ENCODE results near the gene ERFE.
A peak's percentile ranks its signal among the peaks of the same experiment; 100 is the strongest.

The ERFE gene

DNA sequence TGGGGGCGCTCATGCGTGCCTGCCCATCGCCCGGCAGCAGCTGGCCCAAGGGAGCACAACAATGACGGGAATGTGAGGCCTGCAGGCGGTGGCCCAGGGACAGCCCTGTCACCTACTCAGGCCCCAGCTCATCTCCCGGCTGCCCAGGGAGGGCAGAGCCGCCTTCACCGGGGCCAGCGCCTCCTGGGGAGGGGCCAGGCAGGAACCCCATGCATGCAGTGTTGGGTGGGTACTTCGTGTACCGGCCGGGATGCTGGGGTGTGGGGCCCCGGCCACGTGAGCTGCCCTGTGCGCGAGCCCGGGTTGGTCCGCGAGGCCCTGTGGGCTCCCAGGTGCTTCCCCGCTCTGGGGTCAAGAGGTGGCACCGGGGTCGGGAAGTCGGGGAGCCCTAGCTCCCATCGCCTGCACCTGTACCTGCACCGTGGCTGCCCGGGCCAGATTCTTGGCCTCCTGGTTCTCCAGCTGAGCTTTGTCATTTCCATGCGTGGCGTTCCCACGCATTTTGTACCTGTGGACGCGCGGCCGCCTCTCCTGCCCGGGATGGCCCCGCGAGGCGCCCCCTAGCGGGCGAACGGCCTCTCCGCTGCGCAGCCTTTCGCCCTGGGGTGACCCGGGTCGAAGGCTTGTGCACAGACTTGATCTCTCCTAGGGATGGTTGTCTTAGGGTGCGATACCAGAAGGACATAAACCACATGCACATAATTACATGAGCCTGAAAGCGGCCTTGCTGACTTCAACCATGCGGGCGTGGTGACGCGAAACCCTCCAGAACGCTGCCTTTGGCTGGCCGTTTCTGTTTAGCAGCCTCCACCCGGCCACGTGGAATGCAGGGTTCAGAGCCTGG, 19.4 kb upstream of the ERFE start:
- DNase-seq (ENCODE audit: low read depth) = no peak

DNA sequence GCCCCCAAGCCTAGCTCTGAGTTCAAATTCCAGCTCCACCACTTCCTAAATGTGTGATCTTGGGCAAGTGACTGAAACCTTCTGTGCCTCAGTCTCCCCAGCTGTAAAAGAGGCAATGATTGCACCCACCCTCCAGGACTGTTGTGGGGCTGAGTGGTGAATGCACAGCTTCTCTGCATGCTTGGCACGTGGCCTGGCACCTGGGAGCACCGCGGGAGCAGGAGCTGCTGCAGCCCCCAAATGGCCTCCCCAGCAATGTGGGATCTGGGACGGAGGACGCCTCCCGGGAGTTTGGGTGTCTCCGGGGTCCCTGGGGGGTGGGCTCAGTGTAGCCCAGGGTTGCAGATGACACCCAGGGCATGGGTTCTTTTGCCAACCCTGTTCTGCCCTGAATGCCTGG, 18.7 kb upstream of the ERFE start:
- DNase-seq (ENCODE audit: low read depth) = no peak

DNA sequence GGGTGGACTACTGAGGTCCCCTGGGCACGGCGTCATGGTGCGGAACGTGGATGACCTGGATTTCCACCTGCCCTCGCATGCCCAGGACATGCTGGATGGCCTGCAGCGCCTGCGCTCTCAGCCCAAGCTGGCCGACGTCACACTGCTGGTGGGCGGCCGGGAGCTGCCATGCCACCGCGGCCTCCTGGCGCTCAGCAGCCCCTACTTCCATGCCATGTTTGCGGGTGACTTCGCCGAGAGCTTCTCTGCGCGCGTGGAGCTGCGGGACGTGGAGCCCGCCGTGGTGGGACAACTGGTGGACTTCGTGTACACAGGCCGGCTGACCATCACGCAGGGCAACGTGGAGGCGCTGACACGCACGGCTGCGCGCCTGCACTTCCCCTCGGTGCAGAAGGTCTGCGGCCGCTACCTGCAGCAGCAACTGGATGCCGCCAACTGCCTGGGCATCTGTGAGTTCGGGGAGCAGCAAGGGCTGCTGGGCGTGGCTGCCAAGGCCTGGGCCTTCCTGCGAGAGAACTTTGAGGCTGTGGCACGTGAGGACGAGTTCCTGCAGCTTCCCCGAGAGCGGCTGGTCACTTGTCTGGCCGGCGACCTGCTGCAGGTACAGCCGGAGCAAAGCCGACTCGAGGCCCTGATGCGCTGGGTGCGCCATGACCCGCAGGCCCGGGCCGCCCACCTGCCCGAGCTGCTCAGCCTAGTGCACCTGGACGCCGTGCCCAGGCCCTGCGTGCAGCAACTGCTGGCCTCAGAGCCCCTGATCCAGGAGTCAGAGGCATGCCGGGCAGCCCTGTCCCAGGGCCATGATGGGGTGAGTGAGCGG, 17.8 kb upstream of the ERFE start:
- no peak for DNase-seq (ENCODE audit: low read depth)

DNA sequence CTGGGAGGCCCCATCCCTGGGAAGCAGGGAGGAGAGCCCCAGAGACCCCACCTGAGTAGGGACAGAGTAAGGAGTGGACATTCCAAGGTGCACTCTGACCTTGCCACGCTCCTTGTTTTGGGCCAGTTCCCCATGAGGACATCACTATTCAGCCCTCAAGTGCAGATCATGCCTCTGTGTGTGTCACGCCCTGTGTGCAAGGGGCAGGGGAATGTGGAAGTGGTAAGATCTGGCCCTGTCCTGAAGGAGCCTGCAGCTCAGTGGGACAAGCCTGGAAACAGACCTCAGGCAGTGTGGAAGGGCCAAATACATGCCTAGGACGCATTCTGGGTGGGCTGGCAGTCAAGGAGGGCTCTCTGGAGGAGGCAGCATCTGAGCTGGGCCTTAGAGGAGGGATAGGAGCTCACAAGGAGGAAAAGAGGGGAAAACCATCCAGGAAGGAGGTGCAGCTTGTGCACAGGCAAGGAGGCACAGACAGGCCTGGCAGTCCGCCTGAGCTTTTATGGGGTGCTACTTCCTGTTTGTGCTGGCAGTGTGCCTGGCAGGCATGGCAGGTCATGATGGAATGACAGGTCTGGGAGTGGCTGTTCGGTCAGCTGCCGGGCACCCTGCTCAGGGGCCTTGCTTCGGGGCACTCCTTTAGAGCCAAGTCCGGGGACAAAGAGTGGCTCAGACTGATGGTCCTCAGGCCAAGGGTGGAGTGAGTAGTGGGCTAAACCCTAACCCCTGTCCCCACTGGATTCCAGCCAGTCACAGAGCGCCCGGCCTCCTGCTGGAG, 17.0 kb upstream of the ERFE start:
- DNase-seq (ENCODE audit: low read depth) = no peak

DNA sequence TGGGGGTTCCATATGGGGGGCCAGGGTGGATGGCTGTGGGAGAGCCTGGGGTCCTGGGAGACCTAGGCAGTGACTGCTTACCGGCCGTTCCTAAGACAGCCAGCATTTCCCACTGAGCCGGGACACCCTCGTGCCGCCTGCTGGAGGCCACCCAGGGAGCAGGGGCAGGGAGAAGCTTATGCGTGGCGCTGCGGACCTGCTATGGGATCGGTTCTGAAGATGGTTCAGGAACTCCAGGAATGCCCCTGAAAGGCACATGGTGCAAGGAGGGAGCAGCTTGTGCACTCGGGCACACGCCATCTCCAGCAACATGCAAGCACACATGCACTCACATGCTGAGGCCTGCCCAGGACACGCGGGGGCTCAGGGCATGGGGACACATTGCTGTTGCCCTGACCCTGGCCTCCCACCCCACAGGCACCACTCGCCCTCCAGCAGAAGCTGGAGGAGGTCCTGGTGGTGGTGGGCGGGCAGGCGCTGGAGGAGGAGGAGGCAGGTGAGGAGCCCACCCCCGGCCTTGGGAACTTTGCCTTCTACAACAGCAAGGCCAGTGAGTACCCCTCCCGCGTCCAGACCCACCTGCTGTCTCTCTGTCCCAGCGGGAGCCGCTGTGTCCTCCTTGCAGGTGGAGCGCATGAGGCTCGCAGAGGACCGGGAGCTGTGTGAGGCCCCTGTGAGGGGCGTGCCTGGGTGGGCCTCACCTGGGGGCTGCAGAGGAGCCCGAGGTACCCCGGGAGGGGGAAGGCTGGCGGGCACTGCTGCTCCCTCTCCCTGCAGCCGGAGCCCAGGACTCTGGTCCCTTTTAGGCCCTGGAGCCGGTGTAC, 16.2 kb upstream of the ERFE start:
- DNase-seq (ENCODE audit: low read depth) = no peak

DNA sequence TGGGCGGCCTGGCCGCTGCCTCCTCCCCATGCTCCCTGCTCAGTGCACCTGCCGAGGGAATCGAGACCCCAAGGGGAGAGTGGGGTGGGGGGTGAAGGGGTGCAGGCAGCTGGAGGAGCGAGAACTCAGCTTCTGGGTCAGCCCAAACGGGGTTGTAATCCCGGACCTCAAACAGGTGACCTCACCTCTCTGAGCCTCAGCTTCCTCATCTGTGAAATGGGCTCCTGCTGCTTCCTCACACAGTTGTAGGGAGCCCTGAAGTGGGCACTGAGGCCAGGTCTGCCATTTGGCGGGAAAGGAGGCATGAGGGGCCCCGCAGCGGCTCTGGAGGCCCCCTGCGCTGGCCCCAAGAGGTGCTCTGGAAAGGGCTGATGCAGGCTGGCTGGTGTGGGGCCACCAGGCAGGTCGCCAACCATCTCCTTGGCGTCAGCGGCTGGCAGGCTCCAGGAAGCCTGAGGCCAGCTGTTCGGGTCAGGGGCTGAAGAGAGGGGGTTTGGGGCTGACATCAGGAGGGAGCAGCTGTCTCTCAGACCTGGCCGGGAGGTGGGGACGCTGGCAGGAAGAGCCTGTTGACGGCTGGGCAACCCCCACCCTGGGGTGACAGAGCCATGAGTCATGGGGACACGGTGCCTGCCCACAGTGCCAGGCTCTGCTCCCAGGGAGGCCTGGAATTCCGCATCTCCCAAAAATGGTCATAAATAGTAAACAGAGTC, 15.4 kb upstream of the ERFE start:
- DNase-seq (ENCODE audit: low read depth) = no peak

DNA sequence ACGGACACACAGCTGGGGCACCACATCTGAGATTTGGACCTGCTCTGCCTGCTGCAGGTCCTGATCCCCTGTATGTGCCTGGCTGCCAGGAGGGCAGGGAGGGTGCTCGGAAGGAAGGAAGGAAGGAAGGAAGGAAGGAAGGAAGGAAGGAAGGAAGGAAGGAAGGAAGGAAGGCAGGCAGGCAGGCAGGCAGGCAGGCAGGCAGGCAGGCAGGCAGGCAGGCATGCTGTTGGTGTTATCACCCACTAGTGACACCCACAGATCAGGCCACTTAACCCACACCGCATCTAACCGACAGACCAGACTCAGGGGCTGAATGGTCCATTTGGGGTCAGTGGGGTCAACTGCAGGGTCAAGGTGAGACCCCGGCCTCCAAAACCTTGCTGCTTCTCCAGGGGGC, 14.5 kb upstream of the ERFE start:
- DNase-seq (ENCODE audit: low read depth) = no peak

DNA sequence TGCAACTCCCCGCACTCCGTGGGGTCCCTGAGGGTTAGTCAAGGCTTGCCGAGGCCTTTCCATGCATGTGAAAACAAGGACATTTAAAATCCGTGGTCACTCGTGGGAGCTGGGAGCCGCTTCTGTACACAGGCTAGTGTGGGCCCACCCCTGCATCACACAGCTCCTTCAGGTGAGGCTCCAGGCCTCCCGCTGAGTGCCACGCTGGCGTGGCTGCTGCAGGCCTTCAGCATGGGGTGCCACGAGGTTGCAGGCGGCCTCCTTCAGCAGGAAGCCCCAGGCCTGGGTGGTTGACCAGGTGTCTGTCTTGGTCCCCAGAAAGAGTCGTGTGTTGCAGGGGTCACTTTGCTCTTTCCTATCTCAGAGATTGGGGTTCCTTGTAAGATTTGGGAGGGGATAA, 13.7 kb upstream of the ERFE start:
- no peak for DNase-seq (ENCODE audit: low read depth)

DNA sequence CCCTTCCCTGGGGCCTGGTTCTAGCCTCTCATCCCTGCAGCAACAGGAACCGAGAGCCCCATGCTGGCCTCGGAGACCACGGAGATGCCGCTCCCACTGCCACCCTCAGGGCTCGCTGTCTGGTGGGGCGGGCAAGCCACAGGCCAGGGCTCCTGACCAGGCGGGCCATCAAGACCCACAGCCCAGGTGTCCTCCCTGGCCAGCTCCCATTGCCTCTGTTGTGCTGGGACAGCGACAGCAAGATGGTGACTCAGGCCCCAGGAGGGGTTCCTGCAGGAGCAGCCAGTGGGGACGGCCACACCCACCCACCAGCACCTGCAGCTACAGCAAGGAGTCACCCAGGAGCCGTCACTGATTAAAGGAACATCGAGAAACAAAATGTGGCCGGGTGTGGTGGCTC, 12.9 kb upstream of the ERFE start:
- DNase-seq (ENCODE audit: low read depth) = no peak

DNA sequence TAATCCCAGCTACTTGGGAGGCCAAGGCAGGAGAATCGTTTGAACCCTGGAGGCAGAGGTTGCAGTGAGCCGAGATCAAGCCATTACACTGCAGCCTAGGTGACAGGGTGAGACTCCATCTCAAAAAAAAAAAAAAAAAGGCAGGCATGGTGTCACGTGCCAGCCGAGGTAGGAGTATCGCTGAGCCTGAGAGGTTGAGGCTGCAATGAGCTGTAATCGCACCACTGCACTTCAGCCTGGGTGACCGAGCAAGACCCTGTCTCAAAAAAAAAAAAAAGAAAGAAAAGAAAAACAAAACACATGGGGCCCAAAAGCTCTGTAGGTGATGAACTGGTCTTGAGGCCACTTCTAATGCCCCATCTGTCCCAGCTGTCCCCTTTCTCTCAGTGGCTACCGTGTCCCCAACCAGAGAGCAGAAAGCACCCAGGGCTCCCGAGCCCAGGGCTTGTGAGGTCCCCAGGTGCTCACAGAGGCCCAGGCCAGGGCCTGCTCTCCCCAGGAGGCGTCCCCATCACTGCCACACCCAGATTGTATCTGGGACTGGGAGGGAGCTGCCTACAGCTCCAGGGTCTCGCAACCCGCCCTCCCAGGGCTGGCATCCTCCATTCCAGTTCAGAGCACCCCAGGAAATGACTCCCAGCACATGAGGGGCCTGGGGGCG, 11.8 kb upstream of the ERFE start:
- DNase-seq (ENCODE audit: low read depth) = no peak

DNA sequence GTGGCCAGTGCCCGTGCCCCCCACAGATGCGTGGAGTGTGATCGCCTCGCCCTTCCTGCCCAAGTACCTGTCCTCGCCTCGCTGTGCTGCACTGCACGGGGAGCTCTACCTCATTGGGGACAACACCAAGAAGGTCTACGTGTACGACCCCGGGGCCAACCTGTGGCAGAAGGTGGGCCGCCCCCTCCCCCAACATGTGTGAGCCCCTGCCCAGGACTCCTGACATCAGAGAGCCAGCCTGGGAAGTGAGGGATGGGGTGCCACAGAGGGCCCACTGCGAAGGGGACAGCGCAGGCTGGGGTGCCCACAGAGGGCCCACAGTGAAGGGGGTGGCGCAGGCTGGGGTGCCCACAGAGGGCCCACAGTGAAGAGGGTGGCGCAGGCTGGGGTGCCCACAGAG, 9.8 kb upstream of the ERFE start:
- no peak for DNase-seq (ENCODE audit: low read depth)

DNA sequence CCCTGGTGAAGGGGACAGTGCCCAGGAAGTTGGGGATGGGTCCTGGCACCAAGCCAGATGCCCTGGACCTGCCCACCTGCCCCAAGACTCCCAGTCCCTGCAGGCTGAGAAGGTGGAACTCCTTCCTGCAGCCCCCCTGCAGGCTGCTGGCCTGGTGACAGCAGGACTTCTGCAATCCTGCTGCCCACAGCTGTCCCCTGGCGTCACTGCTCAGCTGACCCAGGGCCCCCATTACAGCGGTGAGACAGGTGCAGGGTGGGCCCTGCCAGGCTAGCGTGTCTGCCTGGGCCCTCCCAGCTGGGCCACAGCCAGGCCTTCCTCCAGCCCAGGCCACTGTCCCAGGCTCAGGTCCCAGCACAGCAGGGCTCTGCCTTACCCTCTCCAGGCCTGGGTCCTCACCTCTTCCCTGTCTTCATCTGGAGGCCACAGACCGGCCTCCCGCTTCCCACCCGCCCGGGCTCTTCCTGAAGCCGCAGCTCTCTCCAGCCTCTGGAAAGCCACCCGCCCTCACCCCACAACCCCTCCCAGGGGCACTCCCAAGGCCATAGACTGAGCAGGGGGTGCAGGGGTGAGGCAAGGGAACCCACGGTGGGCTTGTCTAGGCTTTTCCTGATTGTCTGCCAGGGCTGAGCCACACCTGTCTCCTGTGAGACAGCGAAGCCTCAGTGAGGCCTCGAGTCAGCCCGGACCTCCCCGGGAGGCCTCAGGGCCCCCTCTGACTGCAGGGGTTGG, 8.8 kb upstream of the ERFE start:
- DNase-seq (ENCODE audit: low read depth) = no peak

DNA sequence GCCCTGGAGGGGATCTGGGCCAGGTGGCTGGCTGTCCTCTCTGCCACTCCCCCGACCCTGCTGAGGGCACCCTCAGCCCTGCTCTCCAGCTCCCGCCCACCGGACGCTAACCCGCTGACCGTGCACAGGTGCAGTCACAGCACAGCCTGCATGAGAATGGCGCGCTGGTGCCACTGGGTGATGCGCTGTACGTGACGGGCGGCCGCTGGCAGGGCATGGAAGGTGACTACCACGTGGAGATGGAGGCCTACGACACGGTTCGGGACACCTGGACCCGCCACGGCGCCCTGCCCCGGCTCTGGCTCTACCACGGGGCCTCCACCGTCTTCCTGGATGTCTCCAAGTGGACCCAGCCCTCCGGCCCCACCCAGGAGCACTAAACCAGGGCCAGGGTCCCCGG, 8.1 kb upstream of the ERFE start:
- no peak for DNase-seq (ENCODE audit: low read depth)

DNA sequence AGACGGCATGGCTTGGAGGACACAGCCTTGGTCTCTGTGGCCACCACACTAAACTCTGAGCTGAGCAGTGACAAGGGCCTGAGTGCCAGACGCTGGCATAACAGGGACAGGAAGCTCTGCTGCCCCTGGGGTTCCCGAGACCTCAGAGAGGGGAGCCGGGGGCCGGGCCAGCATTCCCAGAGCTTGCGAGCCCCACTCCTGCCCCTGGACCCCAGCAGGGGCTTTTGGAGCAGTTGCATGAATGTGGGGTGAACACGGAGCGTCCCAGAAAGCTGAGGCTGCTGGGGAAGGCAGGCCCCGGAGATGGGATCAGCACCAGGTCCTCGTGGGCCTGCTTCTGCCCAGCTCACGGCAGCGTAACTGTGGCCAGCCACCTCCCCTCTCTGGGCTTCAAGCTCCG, 7.6 kb upstream of the ERFE start:
- no peak for DNase-seq (ENCODE audit: low read depth)

DNA sequence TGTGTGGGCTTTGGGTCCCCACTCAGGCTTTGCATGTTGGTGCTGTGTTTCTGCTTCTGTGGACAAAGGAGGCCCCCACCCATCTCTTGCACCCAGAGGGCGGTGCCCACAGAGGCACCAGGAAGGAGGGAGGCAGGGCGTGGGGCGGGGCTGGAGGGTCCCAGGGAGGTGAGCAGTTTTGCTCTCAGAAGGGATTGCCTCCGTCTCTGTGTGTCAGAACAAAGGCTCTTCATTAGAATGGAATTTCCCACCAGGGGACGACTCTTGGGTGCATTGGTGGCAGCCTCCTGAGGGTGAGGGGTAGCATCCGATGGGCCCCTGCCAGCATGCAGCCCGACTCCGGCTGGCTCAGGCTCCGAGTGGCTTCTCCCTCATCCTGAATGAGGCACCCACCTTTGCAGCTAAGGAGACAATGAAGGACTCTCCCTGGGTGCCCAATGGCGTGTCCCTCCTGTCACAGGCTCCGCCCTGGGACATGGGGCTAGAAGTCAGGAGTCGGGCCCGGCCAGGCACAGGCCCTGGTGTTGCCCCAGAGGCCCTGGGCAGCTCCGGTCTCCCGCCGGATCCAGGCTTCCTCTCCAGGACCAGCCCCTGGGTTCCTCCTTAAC, 7.0 kb upstream of the ERFE start:
- no peak for DNase-seq (ENCODE audit: low read depth)

DNA sequence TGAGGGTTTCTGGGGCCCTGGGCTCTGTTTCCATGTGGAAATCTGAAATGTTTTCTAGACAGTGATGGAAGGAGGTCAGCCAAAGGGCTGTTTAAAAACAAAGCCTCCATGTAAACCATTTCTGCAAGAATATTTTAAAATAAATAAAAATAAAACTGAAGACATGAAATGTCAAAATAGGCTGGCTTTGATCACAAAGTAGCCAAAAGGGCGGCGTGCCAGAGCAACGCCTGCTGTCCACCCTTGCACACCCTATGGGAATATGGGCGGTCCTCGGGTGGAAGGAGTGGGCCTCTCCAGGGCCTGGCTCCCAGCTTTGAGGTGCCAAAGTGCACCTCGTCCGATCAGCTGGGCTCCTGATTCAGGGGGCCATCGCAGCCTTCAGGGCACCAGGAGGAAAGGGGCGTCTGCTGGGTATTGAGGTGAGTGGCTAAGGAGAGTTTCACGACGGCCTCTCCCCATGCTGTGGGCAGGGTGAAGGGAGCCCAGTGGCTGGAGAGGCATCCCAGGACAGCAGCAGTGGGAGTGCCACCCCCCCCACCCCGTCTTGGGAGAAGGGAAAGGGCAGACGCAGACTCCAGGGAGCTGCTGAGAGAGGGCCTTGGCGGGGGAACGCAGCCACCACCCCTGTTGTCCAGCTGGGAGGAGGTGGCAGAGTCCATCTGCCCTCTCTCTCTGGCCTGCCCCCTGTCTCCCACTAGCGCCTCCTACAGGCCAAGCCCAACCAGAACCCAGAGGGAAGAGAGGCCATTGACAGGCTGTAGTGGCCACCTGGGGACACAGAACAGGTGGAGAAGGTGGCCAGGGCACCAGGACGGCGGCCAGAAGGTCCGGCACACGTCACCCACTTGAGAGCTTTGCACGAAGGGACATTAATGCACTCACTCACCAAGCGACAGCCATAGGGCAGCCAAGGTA, 5.7 kb upstream of the ERFE start:
- DNase-seq (ENCODE audit: low read depth) = no peak

DNA sequence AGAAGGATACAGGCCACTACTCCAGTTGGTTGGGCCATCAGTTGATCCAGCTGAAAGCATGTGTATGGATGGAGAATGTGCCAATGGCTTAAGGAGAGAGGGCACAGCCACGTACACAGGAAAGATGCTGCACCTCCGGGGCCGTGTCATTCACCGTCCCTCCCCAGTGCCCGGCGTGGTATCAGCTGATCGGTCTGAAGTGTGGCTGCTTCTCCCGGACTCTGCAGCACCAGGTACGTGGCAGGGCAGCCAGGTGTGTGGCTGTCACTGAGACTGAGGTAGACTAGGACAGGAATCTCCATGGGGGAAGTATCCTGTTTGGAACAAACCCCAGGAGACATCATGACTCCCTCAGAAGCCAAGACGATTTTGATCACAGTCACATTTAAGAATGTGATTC, 4.2 kb upstream of the ERFE start:
- DNase-seq (ENCODE audit: low read depth) = no peak

DNA sequence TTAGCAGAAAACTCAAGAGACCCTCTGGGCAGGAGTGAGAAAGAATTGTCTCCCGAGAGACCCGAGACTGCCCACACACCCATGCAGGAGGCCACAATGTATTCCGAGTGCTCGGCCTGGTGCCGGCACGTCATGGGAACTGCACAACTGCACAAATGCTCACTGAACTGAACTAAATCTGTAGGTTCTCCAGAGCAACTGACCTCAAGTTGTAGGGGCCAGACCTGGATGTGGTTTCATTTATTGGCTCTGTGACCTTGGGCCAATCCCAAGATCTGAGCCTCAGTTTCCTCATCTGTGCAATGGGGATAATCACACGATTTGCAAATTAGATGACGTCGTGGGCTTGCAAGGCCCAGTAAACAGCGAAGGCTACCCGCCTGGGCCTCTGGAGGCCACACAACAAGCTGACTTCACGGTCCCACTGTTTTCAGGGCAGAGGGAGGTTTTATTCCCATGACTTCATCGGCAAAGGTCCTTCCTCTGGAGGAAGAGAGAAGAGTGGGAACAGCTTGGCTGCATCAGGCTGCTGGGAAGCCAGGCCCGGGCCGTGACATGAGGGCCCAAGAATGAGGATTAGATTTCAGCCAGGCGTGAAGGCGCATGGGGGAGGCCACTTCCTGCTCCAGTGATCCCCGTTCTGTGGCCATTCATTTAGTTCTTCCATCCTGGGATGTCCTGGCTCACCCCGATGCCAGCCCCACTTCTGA, 3.6 kb upstream of the ERFE start:
- DNase-seq (ENCODE audit: low read depth) = peak; percentile 57

Data from stromal cell of bone marrow (primary cell).